ENCODE measurements around the gene ATP2A1.
"Not testable (repeated sequence)": the region's sequence is repeated elsewhere in the genome, so short reads cannot be mapped to it uniquely, and the experiment has no call there.

Gene ATP2A1

GRCh38 chr16:28935924-28936783 is 57.9 kb downstream of the ATP2A1 start:
- peak overlapping the region; percentile 9 for H3K4me3 ChIP-seq (ENCODE audit: low read depth, low read length)
- no peak for TF ChIP-seq CTCF (conservative IDR thresholded peaks at IDR 0.05; ENCODE audit: low read depth, low read length)
- peak; percentile 85 for DNase-seq (ENCODE audit: low read depth)

- no peak for DNase-seq (ENCODE audit: low read depth)
- no peak overlapping the region for H3K4me3 ChIP-seq (ENCODE audit: low read depth, low read length)
- no peak for TF ChIP-seq CTCF (conservative IDR thresholded peaks at IDR 0.05; ENCODE audit: low read depth, low read length)
Measured at GRCh38 chr16:28936784-28937155, 58.5 kb downstream of the ATP2A1 start.

DNA sequence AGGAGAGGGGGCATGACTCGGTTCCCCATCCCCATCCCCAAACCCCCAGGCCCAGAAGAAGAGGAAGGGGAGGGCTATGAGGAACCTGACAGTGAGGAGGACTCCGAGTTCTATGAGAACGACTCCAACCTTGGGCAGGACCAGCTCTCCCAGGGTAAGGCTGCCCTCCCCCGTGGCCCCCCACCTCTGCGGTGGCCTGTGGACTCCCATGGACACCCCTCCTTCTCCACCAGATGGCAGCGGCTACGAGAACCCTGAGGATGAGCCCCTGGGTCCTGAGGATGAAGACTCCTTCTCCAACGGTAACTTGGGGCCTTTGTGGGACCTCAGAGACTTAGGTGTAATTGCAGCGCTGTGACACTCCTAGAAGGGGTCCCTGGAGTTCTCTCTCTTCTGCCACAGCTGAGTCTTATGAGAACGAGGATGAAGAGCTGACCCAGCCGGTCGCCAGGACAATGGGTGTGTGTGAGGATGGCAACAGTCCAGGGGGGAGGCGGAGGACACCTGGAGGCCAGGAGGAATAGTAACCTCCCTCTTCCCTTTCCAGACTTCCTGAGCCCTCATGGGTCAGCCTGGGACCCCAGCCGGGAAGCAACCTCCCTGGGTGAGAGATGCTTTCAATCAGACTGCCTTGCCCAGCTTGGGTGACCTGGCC is 59.1 kb downstream of the ATP2A1 start:
- DNase-seq (ENCODE audit: low read depth) = no peak
- TF ChIP-seq CTCF (conservative IDR thresholded peaks at IDR 0.05; ENCODE audit: low read depth, low read length) = no peak
- H3K4me3 ChIP-seq (ENCODE audit: low read depth, low read length) = no peak overlapping the region

GRCh38 chr16:28938721-28939120 is 60.4 kb downstream of the ATP2A1 start:
- no peak overlapping the region for H3K4me3 ChIP-seq (ENCODE audit: low read depth, low read length)
- no peak for TF ChIP-seq CTCF (conservative IDR thresholded peaks at IDR 0.05; ENCODE audit: low read depth, low read length)
- no peak for DNase-seq (ENCODE audit: low read depth)

DNA sequence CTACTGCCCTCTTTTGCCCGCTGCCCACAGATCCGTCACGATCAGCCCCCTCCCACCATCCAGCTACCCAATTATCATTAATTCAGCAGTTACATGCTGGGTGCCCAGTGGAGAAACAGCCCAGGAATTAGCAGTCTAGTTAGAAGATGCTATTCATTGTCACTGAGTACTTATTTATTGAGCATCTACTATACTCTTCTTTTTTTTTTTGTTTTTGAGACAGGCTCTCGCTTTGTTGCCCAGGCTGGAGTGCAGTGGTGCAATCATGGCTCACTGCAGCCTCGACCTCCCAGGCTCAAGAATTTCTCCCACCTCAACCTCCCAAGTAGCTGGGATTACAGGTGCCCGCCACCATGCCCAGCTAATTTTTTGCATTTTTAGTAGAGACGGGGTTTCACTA is 61.5 kb downstream of the ATP2A1 start:
- DNase-seq (ENCODE audit: low read depth) = not testable (repeated sequence)

DNA sequence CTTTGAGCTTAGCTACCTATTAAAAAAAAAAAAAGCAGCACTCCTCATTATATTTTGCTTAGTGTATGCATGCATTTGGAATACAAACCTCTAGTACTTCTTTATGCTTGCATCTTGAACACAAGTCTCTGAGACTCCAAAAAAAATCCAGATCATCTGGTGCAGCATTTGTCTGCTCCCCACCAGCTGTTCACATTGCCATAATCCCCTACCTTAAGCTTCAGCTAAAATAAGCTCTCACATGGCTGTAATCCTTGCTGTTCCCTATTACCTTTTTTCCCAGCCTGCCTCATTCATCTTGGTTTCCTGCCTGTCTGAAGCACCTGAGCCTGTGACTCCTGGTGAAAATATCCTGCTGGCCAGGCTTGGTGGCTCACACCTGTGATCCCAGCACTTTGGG is 65.0 kb downstream of the ATP2A1 start:
- no peak overlapping the region for H3K4me3 ChIP-seq (ENCODE audit: low read depth, low read length)
- DNase-seq (ENCODE audit: low read depth) = no peak
- no peak for TF ChIP-seq CTCF (conservative IDR thresholded peaks at IDR 0.05; ENCODE audit: low read depth, low read length)

More for the DNA sequence above, 61.5 kb downstream of the ATP2A1 start:
- H3K4me3 ChIP-seq (ENCODE audit: low read depth, low read length) = not testable (repeated sequence)

GRCh38 chr16:28946681-28947080 is 68.4 kb downstream of the ATP2A1 start:
- no peak for DNase-seq (ENCODE audit: low read depth)
- TF ChIP-seq CTCF (conservative IDR thresholded peaks at IDR 0.05; ENCODE audit: low read depth, low read length) = no peak
- no peak overlapping the region for H3K4me3 ChIP-seq (ENCODE audit: low read depth, low read length)
